ENCODE data around the gene DCXR. TPM values are rescaled to one million over a fixed set of nuclear protein-coding genes. Genes with fewer than 3 reads are reported as not detected.
A peak's percentile ranks its signal among the peaks of the same experiment; 100 is the strongest.

Gene DCXR
- total and polyA plus RNA-seq, 2 of the 13 experiments (the other 11 are each of a cell fraction or from before 2014, with no cell fraction given): 287 to 311 TPM

- TF ChIP-seq IKZF4 (CRISPR knock-in tag; IDR thresholded peaks at IDR 0.05; ENCODE audit: borderline replicate concordance, low read depth, not compliant biosample characterization): no peak
- TF ChIP-seq TOE1 (CRISPR knock-in tag; IDR thresholded peaks at IDR 0.05): no peak
- TF ChIP-seq SKI (IDR thresholded peaks at IDR 0.05; ENCODE audit: partially characterized antibody): no peak
- peak; percentile 52 for TF ChIP-seq PHF5A (CRISPR knock-in tag; IDR thresholded peaks at IDR 0.05; ENCODE audit: low read depth, unreplicated experiment)
- no peak for TF ChIP-seq MIER2 (CRISPR knock-in tag; IDR thresholded peaks at IDR 0.05)
- TF ChIP-seq, protein P1, sequence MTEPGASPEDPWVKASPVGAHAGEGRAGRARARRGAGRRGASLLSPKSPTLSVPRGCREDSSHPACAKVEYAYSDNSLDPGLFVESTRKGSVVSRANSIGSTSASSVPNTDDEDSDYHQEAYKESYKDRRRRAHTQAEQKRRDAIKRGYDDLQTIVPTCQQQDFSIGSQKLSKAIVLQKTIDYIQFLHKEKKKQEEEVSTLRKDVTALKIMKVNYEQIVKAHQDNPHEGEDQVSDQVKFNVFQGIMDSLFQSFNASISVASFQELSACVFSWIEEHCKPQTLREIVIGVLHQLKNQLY (CRISPR knock-in tag; IDR thresholded peaks at IDR 0.05): no peak
- no peak for TF ChIP-seq TRIM24 (CRISPR knock-in tag; IDR thresholded peaks at IDR 0.05)
- peak; percentile 50; the same call in 1 of the 2 replicates for TF ChIP-seq ZNF430 (CRISPR knock-in tag; IDR thresholded peaks at IDR 0.05)
- peak; percentile 66; the same call in 1 of the 2 replicates for TF ChIP-seq ZBTB7A (CRISPR knock-in tag; IDR thresholded peaks at IDR 0.05)
- no peak for TF ChIP-seq ZNF30 (CRISPR knock-in tag; IDR thresholded peaks at IDR 0.05)
- no peak for TF ChIP-seq MED13 (CRISPR knock-in tag; IDR thresholded peaks at IDR 0.05)
- TF ChIP-seq MLXIP (CRISPR knock-in tag; IDR thresholded peaks at IDR 0.05; ENCODE audit: borderline replicate concordance): no peak
- TF ChIP-seq ZNF34 (CRISPR knock-in tag; IDR thresholded peaks at IDR 0.05; ENCODE audit: borderline replicate concordance): no peak
- no peak for TF ChIP-seq POLR2A (IDR thresholded peaks at IDR 0.05; ENCODE audit: insufficient read depth in 1 of 2, low read depth in 2 of 2, low read length in 2 of 2)
- TF ChIP-seq PRPF4 (IDR thresholded peaks at IDR 0.05; ENCODE audit: low read depth, low read length, poor library complexity, severe bottlenecking): no peak
- TF ChIP-seq ZNF768 (CRISPR knock-in tag; IDR thresholded peaks at IDR 0.05): peak; percentile 46; the same call in 1 of the 2 replicates
- TF ChIP-seq NR2F6 (IDR thresholded peaks at IDR 0.05): no peak
- TF ChIP-seq NR2F6 (CRISPR knock-in tag; IDR thresholded peaks at IDR 0.05): peak; percentile 53; the same call in 1 of the 2 replicates
- no peak for TF ChIP-seq SP2 (CRISPR knock-in tag; IDR thresholded peaks at IDR 0.05)
- TF ChIP-seq ZNF589 (CRISPR knock-in tag; conservative IDR thresholded peaks at IDR 0.05): no peak
- no peak for TF ChIP-seq ZNF367 (CRISPR knock-in tag; IDR thresholded peaks at IDR 0.05; ENCODE audit: borderline replicate concordance)
- no peak for TF ChIP-seq ZNF44 (CRISPR knock-in tag; IDR thresholded peaks at IDR 0.05)
- TF ChIP-seq CREB1 (IDR thresholded peaks at IDR 0.05): no peak
- no peak for TF ChIP-seq CREB1 (CRISPR knock-in tag; IDR thresholded peaks at IDR 0.05)
- TF ChIP-seq THRA (CRISPR knock-in tag; IDR thresholded peaks at IDR 0.05; ENCODE audit: borderline replicate concordance): peak; percentile 48; the same call in 1 of the 2 replicates
- no peak for TF ChIP-seq CREB3 (CRISPR knock-in tag; IDR thresholded peaks at IDR 0.05)
- TF ChIP-seq, protein P2, sequence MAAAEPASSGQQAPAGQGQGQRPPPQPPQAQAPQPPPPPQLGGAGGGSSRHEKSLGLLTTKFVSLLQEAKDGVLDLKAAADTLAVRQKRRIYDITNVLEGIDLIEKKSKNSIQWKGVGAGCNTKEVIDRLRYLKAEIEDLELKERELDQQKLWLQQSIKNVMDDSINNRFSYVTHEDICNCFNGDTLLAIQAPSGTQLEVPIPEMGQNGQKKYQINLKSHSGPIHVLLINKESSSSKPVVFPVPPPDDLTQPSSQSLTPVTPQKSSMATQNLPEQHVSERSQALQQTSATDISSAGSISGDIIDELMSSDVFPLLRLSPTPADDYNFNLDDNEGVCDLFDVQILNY (CRISPR knock-in tag; conservative IDR thresholded peaks at IDR 0.05): no peak
Measured at GRCh38 chr17:82039695-82040299, 2.3 kb upstream of the DCXR start (continued).
